H1 (cell line): ENCODE measurements around the gene HOXA13. TPM values are rescaled to one million over a fixed set of nuclear protein-coding genes. Genes with fewer than 3 reads are reported as not detected.

Source experiments
- CTCF ChIA-PET: fragments of 300-600 bp; sonication (Branson Sonifier 250); formaldehyde crosslinking; loops from one replicate; lab custom pipeline; 2021; ENCODE audit not compliant: partially characterized antibody; lab: Charles Lee
- POLR2A ChIA-PET: fragments of 300-600 bp; sonication (Branson Sonifier 250); formaldehyde crosslinking; loops from one replicate; lab custom pipeline; 2021; ENCODE audit warnings: inconsistent platforms; ENCODE audit not compliant: partially characterized antibody; lab: Charles Lee
- DNase-seq, 2 experiments: peaks; one replicate each; pipeline versions ENCODE4 v3.0.0 to v3.0.0-alpha.2; 2010 to 2022; ENCODE audit warnings: low spot score in 2 of 2, low read depth in 1 of 2, mixed read lengths in 1 of 2
- FAIRE-seq: peaks from 2 replicates; lab custom pipeline; 2011; peaks lifted over from hg19 to GRCh38; lab: Jason Lieb, UNC
- H2AFZ ChIP-seq: 2 replicates; pipeline ENCODE4 v1.8.1; 2012; ENCODE audit warnings: low read length, inconsistent platforms
- H2AK5ac ChIP-seq: 2 replicates; pipeline ENCODE4 v1.6.1; 2013; ENCODE audit warnings: low read depth, low read length
- H2BK120ac ChIP-seq: replicated peaks from 2 replicates; pipeline ENCODE3; 2013; ENCODE audit warnings: low read depth, low read length, inconsistent platforms
- H2BK12ac ChIP-seq: 2 replicates; pipeline ENCODE4 v1.6.1; 2013; ENCODE audit warnings: low read depth, low read length
- H2BK15ac ChIP-seq: 2 replicates; pipeline ENCODE4 v1.6.1; 2013; ENCODE audit warnings: low read length
- H2BK20ac ChIP-seq: 2 replicates; pipeline ENCODE4 v1.6.1; 2013; ENCODE audit warnings: low read length
- H2BK5ac ChIP-seq: 2 replicates; pipeline ENCODE4 v1.6.1; 2013; ENCODE audit warnings: low read depth, low read length
- H3K14ac ChIP-seq: 2 replicates; pipeline ENCODE4 v1.6.1; 2013; ENCODE audit warnings: inconsistent platforms; ENCODE audit not compliant: insufficient read length
- H3K18ac ChIP-seq: 2 replicates; pipeline ENCODE4 v1.6.1; 2013; ENCODE audit warnings: low read length; ENCODE audit errors: extremely low read depth
- H3K23ac ChIP-seq: 2 replicates; pipeline ENCODE4 v1.6.1; 2013; ENCODE audit warnings: inconsistent platforms; ENCODE audit not compliant: insufficient read length
- H3K23me2 ChIP-seq: 2 replicates; pipeline ENCODE4 v1.6.1; 2013; ENCODE audit warnings: low read depth, low read length
- H3K27ac ChIP-seq: 2 replicates; pipeline ENCODE4 v1.6.1; 2011; ENCODE audit warnings: low read depth, low read length, inconsistent platforms
- H3K27me3 ChIP-seq, 4 experiments: replicated peaks in 1 of 4; 1 replicate in 1 of 4; 2 replicates in 3 of 4; pipeline versions ENCODE4 v1.6.1 to v1.8.1; 2011 to 2013; ENCODE audit warnings: low read length in 3 of 4, mild to moderate bottlenecking in 3 of 4, inconsistent platforms in 2 of 4, mixed read lengths in 2 of 4, moderate library complexity in 1 of 4; ENCODE audit not compliant: control insufficient read depth in 3 of 4, insufficient read depth in 3 of 4; ENCODE audit errors: extremely low read depth in 1 of 4
- H3K36me3 ChIP-seq, 4 experiments: 2 replicates each; pipeline versions ENCODE4 v1.6.1 to v1.8.1; 2011 to 2013; ENCODE audit warnings: mild to moderate bottlenecking in 4 of 4, low read length in 3 of 4, moderate library complexity in 2 of 4, control low read depth in 1 of 4, inconsistent platforms in 1 of 4; ENCODE audit not compliant: insufficient read depth in 4 of 4, control insufficient read depth in 2 of 4
- H3K4ac ChIP-seq: replicated peaks from 2 replicates; pipeline ENCODE3; 2013; ENCODE audit warnings: low read length, low read depth, mixed read lengths, inconsistent platforms; ENCODE audit not compliant: insufficient read length
- H3K4me1 ChIP-seq, 4 experiments: replicated peaks in 1 of 4; 1 replicate in 1 of 4; 2 replicates in 3 of 4; pipeline versions ENCODE4 v1.6.1 to v1.8.1; 2011 to 2013; ENCODE audit warnings: low read length in 3 of 4, inconsistent platforms in 2 of 4, mixed read lengths in 1 of 4; ENCODE audit not compliant: insufficient read depth in 4 of 4, control insufficient read depth in 3 of 4
- H3K4me2 ChIP-seq, 2 experiments: 2 replicates each; pipeline versions ENCODE4 v1.6.1 to v1.8.1; 2011 to 2013; ENCODE audit warnings: low read depth in 2 of 2, low read length in 2 of 2, control low read depth in 1 of 2, inconsistent platforms in 1 of 2, mild to moderate bottlenecking in 1 of 2; ENCODE audit not compliant: insufficient read depth in 1 of 2
- H3K4me3 ChIP-seq, 4 experiments: fragments of 200-600, 300-600 bp in 1 of 4; sonication (generic), shearing (Covaris generic), sonication (Bioruptor Twin) in 1 of 4; 2 replicates each; pipeline versions ENCODE4 v1.5.1 to v1.8.1; 2011 to 2016; ENCODE audit warnings: low read length in 4 of 4, low read depth in 3 of 4, control low read depth in 2 of 4, inconsistent platforms in 2 of 4, mild to moderate bottlenecking in 2 of 4, mixed read lengths in 1 of 4, moderate library complexity in 1 of 4; ENCODE audit not compliant: insufficient read depth in 2 of 4; ENCODE audit errors: extremely low read depth in 1 of 4
- H3K56ac ChIP-seq: replicated peaks from 2 replicates; pipeline ENCODE3; 2013; ENCODE audit warnings: low read depth, mild to moderate bottlenecking, mixed read lengths, low read length, inconsistent platforms; ENCODE audit not compliant: insufficient read length
- H3K79me1 ChIP-seq: 2 replicates; pipeline ENCODE4 v1.6.1; 2013; ENCODE audit warnings: low read depth, low read length, control low read depth
- H3K79me2 ChIP-seq, 2 experiments: 2 replicates each; pipeline versions ENCODE4 v1.6.1 to v1.8.1; 2012 to 2013; ENCODE audit warnings: low read length in 2 of 2, mild to moderate bottlenecking in 2 of 2, inconsistent platforms in 1 of 2; ENCODE audit not compliant: insufficient read depth in 2 of 2, control insufficient read depth in 1 of 2
- H3K9ac ChIP-seq, 4 experiments: replicated peaks in 1 of 4; 1 replicate in 1 of 4; 2 replicates in 3 of 4; pipeline versions ENCODE4 v1.6.1 to v1.8.1; 2011 to 2013; ENCODE audit warnings: low read depth in 3 of 4, low read length in 3 of 4, control low read depth in 2 of 4, mild to moderate bottlenecking in 2 of 4, moderate library complexity in 2 of 4, inconsistent platforms in 1 of 4; ENCODE audit errors: extremely low read depth in 1 of 4
- H3K9me3 ChIP-seq, 2 experiments: 2 replicates each; pipeline versions ENCODE4 v1.6.1 to v1.8.1; 2012 to 2013; ENCODE audit warnings: mild to moderate bottlenecking in 2 of 2, moderate library complexity in 2 of 2, control low read depth in 1 of 2, inconsistent platforms in 1 of 2, low read depth in 1 of 2, low read length in 1 of 2, mixed read lengths in 1 of 2; ENCODE audit not compliant: insufficient read depth in 2 of 2
- H4K20me1 ChIP-seq, 2 experiments: replicated peaks in 1 of 2; 2 replicates each; pipeline versions ENCODE3 to v1.8.1; 2011 to 2013; ENCODE audit warnings: inconsistent platforms in 2 of 2, low read length in 2 of 2, mild to moderate bottlenecking in 1 of 2; ENCODE audit not compliant: insufficient read depth in 2 of 2, control insufficient read depth in 1 of 2
- H4K5ac ChIP-seq: 2 replicates; pipeline ENCODE4 v1.6.1; 2013; ENCODE audit warnings: low read length, low read depth, mixed read lengths, inconsistent platforms; ENCODE audit not compliant: insufficient read length
- H4K8ac ChIP-seq: 2 replicates; pipeline ENCODE4 v1.8.0; 2013; ENCODE audit warnings: mild to moderate bottlenecking, moderate library complexity, low read length, inconsistent platforms; ENCODE audit not compliant: insufficient read depth; ENCODE audit errors: extremely low read depth
- H4K91ac ChIP-seq: replicated peaks from 2 replicates; pipeline ENCODE3; 2013; ENCODE audit warnings: low read length, mixed read lengths, inconsistent platforms; ENCODE audit not compliant: insufficient read length
- CBX8 ChIP-seq: fragments of 300-800, 300-1000 bp; sonication (generic); IDR thresholded peaks from 2 replicates; pipeline ENCODE4 v1.7.1; 2016; ENCODE audit warnings: low read depth, low read length, borderline replicate concordance
- CTBP2 ChIP-seq: IDR thresholded peaks from 2 replicates; pipeline ENCODE4 v1.7.0; 2011; ENCODE audit warnings: borderline replicate concordance, mild to moderate bottlenecking, moderate library complexity, mixed read lengths, low read length; ENCODE audit not compliant: insufficient read depth, insufficient read length
- EGR1 ChIP-seq: IDR thresholded peaks from 2 replicates; pipeline ENCODE4 v1.6.1; 2011; ENCODE audit warnings: low read depth, low read length, borderline replicate concordance
- EP300 ChIP-seq, 2 experiments: IDR thresholded peaks; 1 replicate in 1 of 2; 2 replicates in 1 of 2; pipeline ENCODE4 v1.6.1; 2011 to 2012; ENCODE audit warnings: low read depth in 2 of 2, low read length in 2 of 2, mild to moderate bottlenecking in 2 of 2, borderline replicate concordance in 1 of 2, inconsistent platforms in 1 of 2, moderate library complexity in 1 of 2
- EZH2 ChIP-seq: fragments of 200-600 bp; sonication (generic); IDR thresholded peaks from 2 replicates; pipeline ENCODE4 v1.7.1; 2012; ENCODE audit warnings: low read depth, mild to moderate bottlenecking, moderate library complexity, low read length, inconsistent platforms; ENCODE audit not compliant: severe bottlenecking
- POLR2A ChIP-seq, 2 experiments: IDR thresholded peaks; 1 replicate in 1 of 2; 2 replicates in 1 of 2; pipeline ENCODE4 v1.6.1; 2011; ENCODE audit warnings: low read depth in 2 of 2, low read length in 2 of 2, mild to moderate bottlenecking in 2 of 2; ENCODE audit errors: control extremely low read depth in 1 of 2
- RAD21 ChIP-seq, 2 experiments: IDR thresholded peaks in 1 of 2; conservative IDR thresholded peaks in 1 of 2; 2 replicates each; pipeline ENCODE4 v1.6.1; 2011; ENCODE audit warnings: low read depth in 2 of 2, low read length in 2 of 2, improper control_type of control experiment in 1 of 2, inconsistent platforms in 1 of 2, mild to moderate bottlenecking in 1 of 2, moderate library complexity in 1 of 2
- RFX5 ChIP-seq: IDR thresholded peaks from 2 replicates; pipeline ENCODE4 v1.6.1; 2011; ENCODE audit warnings: low read depth, low read length, improper control_type of control experiment, borderline replicate concordance
- RNF2 ChIP-seq: fragments of 200-900, 300-1000 bp; sonication (generic); IDR thresholded peaks from 2 replicates; pipeline ENCODE4 v1.7.1; 2016; ENCODE audit warnings: borderline replicate concordance, low read depth, mild to moderate bottlenecking, antibody characterized with exemption, low read length; ENCODE audit not compliant: poor library complexity, severe bottlenecking; ENCODE audit errors: missing control alignments
- SRF ChIP-seq: IDR thresholded peaks from 2 replicates; pipeline ENCODE4 v1.6.1; 2011; ENCODE audit warnings: mild to moderate bottlenecking, low read depth, low read length, moderate library complexity
- TAF1 ChIP-seq: IDR thresholded peaks from 2 replicates; pipeline ENCODE4 v1.6.1; 2011; ENCODE audit warnings: mild to moderate bottlenecking, low read depth, low read length
- whole genome bisulfite sequencing, 2 experiments: shearing (Covaris generic) in 1 of 2; methylation state at CpG; one replicate each; pipeline versions ENCODE4 v1.1.6 to v1.1.7; 2013 to 2015; ENCODE audit warnings: low lambda C conversion rate in 2 of 2, mixed read lengths in 2 of 2, inconsistent platforms in 1 of 2, low coverage in 1 of 2, missing lambda C conversion rate in 1 of 2; ENCODE audit not compliant: insufficient replicate concordance in 2 of 2, insufficient coverage in 1 of 2, insufficient read length in 1 of 2; ENCODE audit errors: extremely low coverage in 1 of 2, missing lambda C conversion rate in 1 of 2; 5-methylcytosine and 5-hydroxymethylcytosine counted together
- polyA plus RNA-seq, 7 experiments: library from polyadenylated mRNA; depleted of rRNA in 3 of 7; stranded (reverse) in 5 of 7; unstranded in 2 of 7; fragments of >200 nt in 5 of 7; fragments of 200-250 nt in 2 of 7; gene quantifications; 1 replicate in 5 of 7; 2 replicates in 1 of 7; 4 replicates in 1 of 7; pipeline versions ENCODE4 v1.2.1 to v1.2.3, GENCODE V29; 2011 to 2013; ENCODE audit warnings: missing spikeins in 2 of 7, mixed read lengths in 2 of 7
- total RNA-seq: library from RNA; stranded (reverse); fragmentation: NEBNext Ultra II Directional; extraction: Animal tissue kit (Norgen Biotek cat#: 25700); gene quantifications from 2 replicates; pipeline ENCODE4 v1.2.1, GENCODE V29; 2021

The HOXA13 gene
- total and polyA plus RNA-seq, 2 of the 8 experiments (the other 6 are each of a cell fraction or from before 2014, with no cell fraction given) = not detected

- Histone ChIP-seq H3K4me3 (peak overlapping the region in 1 of 4 experiments; percentile 27; a peak in 2 of 8 replicates), H3K4me2 (peak overlapping the region in 1 of 2 experiments; percentile 33; a peak in 1 of 4 replicates), H3K79me2 (no peaks in the 10 kb centered on the region), H2BK15ac (no peak overlapping the region), H3K9ac (no peak overlapping the region), H3K4me1 (peaks cover 0 to 21% (median 13%) of the 10 kb centered on the region in 4 experiments; a peak in 6 of 7 replicates), H4K5ac (no peak overlapping the region), H3K9me3 (no peaks in the 10 kb centered on the region; a peak in 1 of 4 replicates), H2AK5ac (no peak overlapping the region), H4K20me1 (peaks cover 41 to 47% of the 10 kb centered on the region in 2 experiments), H3K27me3 (peaks cover 97 to 100% (median 99%) of the 10 kb centered on the region in 4 experiments), H3K23ac (no peak overlapping the region), H4K91ac (no peak overlapping the region), H2AFZ (no peak overlapping the region), H3K36me3 (peaks cover 0 to 5% (median 0%) of the 10 kb centered on the region in 4 experiments; a peak in 1 of 8 replicates), H2BK5ac (no peak overlapping the region), H3K23me2 (no peaks in the 10 kb centered on the region), H2BK20ac (no peak overlapping the region), H3K14ac (no peak overlapping the region), H4K8ac (no peak overlapping the region), H3K4ac (no peak overlapping the region), H3K18ac (no peak overlapping the region), H2BK120ac (no peak overlapping the region), H3K56ac (no peak overlapping the region), H3K79me1 (no peaks in the 10 kb centered on the region), H2BK12ac (no peak overlapping the region), H3K27ac (no peak overlapping the region)
- no peak for TF ChIP-seq TAF1
- TF ChIP-seq EGR1 = no peak
- no peak for TF ChIP-seq RAD21 (IDR thresholded peaks at IDR 0.05 in 1 of 2, conservative IDR thresholded peaks at IDR 0.05 in 1 of 2; ENCODE audit: low read depth in 2 of 2, low read length in 2 of 2)
- no peak for TF ChIP-seq RFX5
- peak; percentile 99 for TF ChIP-seq RNF2
- TF ChIP-seq SRF = no peak
- peak; percentile 95; the same call in 1 of the 2 replicates for TF ChIP-seq CBX8
- peak; percentile 95 for TF ChIP-seq EZH2
- no peak for TF ChIP-seq EP300 (IDR thresholded peaks at IDR 0.05; ENCODE audit: borderline replicate concordance in 1 of 2, low read depth in 2 of 2, low read length in 2 of 2)
- TF ChIP-seq POLR2A (IDR thresholded peaks at IDR 0.05; ENCODE audit: control extremely low read depth in 1 of 2, low read depth in 2 of 2, low read length in 2 of 2) = no peak
- no peak for TF ChIP-seq CTBP2
- FAIRE-seq (no peak), DNase-seq (peak in 1 of 2 experiments; percentile 49)
- ChIA-PET CTCF (interaction anchor here (0.6 to 9.1 kb wide), 10 partner anchors 9 to 780 kb away, joined by 3 to 64 read pairs (median 4); partner anchors contain the start of genes HIBADH, HOXA10 and HOXA5), POLR2A (interaction anchor here (1.2 kb wide), 1 partner anchor 64 kb away, joined by 3 read pairs; no protein-coding TSS in a partner anchor)
- WGBS, 2 experiments = 7% methylated on average over 29 of the region's 30 CpGs; no CpG with 5 or more reads in 1 of the 2 experiments
Measured at GRCh38 chr7:27183682-27184336, 16.1 kb downstream of the HOXA13 start.
